Measurements from ENCODE around the gene CALHM6.

Gene CALHM6

DNA sequence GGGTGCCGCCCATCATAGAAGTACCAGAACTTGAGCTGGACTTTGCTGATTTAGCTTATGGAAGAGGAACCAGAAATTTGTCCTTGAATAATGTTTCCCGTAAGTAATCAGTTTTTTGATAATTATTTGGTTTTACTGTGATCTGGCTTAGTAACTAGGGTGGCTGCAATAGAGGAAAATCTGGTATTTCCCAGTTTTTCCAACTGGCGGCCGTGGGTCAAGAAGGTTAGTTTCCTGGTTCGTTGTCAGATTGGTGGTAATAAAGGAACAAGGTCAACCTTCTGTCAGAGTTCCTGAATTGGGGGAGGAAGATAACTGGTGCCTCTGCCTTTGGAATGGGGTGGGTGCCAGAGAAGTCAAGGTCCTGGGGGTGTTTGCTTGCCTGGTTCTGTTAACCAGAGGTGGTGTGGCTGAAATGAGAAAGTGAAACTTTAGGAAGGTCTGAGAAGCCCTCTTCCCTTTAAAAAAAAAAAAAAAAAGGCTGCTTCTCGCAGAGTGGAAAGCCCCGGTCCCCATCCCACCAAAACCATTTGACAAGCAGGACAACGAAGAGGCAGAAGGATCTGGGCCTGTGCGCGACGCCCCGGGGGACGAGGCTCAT is at the start of gene CALHM6:
Gene CALHM6 (plus strand): TSS at position 45 of the 601 bp plus-strand sequence. CDS start 555 bp downstream, at position 600.
- no peak for DNase-seq (ENCODE audit: low spot score)

DNA sequence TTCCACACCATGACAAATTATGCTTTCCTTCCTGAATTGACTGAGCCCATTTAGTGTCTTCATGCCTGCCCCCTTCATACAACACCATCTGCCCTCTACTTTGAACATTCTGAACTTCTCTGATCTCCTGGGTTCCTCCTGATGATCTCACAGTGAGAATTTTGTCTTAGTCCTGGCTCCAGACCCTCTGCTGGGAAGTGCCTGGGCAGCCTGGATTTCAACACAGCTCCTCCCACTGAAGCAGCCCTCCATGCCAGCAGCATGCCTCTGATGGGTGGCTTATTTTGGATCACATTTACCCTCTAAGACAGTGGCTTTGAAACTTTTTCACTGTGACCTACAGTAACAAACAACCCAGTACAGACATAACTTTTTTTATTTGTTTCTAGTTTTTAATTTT is 48.9 kb upstream of the CALHM6 start:
- DNase-seq (ENCODE audit: low spot score), result no peak

DNA sequence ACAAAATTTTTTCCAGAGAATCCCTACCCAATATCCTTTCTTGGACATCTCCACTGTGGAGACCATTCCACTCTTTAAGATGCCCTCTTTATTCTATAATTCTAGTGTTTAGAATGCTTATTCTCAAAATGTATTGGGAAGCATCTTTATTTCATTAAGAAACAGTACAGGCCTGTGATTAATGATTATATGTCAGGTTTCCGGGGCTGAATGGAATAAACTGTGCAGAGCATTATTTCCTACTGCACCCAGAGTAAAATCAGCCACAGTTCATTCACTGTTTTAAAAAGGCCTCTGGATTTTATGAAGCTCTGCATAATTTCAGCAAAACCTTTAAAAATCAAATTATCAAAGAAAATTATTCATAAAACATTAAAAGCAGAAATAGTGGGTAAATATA is 47.8 kb upstream of the CALHM6 start:
- DNase-seq (ENCODE audit: low spot score), result no peak

DNA sequence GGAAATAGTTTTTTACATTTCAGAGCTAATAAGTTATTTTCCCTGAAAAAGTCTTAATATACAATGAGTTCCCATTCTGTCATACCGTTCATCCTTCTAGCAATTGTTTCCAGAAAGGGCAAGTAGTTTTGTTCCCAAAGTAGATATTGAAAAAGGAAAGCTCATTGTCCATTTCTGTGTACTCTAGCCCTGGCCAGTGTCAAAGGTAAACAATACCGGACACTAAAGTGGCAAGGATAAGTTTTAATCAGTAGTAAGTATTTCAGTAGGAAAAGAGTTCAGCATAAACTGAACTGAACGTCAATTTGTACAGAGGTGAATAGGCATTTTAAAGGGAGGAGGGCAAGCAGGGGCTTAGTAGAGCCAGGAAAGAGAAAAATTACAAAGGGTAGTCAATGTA is 43.5 kb upstream of the CALHM6 start:
- no peak for DNase-seq (ENCODE audit: low spot score)

DNA sequence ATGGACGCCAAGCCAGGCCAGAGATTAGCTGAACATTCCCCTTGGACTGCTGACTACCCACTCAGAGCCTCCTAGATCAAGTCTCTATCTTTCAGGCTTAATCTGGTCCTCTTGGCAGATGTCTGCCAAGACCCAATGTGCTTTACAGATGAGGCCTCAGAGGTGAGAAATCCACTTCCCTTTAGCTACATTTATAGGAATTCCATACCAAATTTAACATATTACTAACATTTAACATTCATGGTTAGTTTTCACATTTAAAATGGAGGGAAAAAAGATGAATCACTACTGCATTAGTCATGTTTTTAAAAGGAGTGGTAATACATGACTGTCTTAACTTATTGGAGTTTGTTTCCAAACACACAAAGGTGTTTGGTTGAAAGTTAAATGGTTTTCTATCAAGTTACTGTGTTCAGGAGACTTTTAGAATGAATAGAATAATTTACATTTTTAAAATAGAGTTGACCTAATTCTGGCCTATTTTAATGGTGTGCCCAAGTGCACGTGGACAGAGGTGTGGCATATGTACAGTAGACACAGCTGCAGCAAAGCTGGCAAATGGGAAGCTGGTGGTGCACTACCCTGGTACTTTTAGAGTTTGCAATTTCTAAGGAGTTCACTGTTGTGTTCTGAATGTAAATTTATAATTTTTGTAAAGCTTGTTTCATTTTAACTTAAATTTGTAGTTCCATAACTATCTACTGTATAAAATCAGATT is 41.9 kb upstream of the CALHM6 start:
- no peak for DNase-seq (ENCODE audit: low spot score)

DNA sequence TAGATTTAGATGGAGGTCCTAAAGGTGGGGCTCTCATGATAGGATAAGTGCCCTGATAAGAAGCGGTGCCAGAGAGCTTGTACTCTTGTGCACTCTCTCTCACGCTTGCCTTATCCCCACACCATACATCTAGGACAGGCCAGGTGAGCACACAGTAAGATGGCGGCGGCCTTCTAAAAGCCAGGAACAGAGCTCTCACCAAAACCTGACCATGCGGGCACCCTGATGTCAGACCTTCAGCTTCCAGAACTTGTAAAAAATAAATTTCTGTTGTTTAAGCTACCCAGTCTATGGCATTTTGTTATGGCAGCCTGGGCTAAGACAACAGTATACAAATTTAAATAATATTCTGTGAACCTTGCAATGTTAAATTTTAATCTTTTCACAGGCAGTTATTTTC is 40.8 kb upstream of the CALHM6 start:
- no peak for DNase-seq (ENCODE audit: low spot score)

DNA sequence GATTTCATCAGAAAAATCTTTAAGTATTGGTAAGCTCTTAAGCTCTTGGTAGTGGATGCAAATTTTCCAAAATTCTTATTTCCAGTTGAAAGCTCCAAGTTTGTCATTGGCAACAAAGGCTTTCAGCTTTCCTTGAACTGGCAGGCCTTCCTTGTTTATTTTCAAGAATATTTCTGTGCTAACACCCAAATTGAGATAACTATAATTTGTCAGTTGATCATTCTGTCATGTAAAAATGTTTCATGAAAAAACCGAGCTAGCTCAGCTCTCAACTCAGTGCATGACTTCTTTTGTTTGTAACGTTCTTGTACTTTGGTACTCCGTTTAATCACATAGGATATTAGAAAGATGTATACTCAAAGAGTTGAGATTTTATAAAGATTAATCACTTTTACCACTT is 38.9 kb upstream of the CALHM6 start:
- DNase-seq (ENCODE audit: low spot score), result no peak

DNA sequence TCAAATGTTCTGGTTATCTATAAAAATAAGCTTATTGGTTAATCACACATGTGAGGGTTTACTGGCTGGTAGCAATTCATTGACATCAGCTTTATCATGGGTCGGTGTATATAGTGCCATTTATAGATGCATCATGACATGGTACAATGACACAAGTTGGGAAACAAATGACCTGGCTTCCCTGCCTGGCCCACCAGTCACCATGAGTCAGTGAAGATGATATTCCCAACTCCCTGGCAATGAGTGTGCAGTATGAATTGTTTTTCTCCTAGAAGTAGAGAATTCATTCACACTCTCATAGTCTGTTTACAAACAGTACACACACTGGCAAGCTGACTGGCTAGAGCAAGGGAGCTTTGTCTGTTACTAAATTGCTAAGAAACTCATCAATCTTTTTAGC is 37.2 kb upstream of the CALHM6 start:
- DNase-seq (ENCODE audit: low spot score), result no peak

DNA sequence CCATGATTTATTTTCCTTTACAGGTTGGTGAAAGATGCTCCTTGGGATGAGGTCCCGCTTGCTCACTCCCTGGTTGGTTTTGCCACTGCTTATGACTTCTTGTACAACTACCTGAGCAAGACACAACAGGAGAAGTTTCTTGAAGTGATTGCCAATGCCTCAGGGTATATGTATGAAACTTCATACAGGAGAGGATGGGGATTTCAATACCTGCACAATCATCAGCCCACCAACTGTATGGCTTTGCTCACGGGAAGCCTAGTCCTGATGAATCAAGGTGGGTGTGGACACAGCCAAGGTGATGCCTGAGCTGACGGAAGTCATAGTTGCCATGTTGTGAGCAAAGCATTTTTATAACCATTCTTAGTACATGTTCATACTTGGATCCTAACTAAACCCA is 34.6 kb upstream of the CALHM6 start:
- DNase-seq (ENCODE audit: low spot score), result no peak

DNA sequence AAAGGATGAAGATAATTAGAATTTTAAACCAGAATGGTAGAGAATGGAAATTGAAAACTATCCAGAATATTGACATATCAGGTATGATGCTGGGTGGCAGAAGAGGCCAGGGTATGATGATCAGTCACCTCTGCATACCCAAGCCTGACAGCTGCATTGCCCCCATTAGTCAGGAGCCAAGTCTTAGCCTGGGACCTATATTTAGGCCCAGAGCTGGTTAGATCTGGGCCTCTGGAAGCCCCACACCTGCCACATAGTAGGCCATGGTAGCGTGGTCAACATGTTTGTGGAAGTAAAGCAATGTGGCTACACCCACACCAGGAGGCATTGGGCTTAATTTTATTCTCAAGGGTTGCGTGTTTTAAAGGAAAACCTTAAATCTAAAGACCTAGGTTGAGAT is 32.1 kb upstream of the CALHM6 start:
- DNase-seq (ENCODE audit: low spot score), result no peak

DNA sequence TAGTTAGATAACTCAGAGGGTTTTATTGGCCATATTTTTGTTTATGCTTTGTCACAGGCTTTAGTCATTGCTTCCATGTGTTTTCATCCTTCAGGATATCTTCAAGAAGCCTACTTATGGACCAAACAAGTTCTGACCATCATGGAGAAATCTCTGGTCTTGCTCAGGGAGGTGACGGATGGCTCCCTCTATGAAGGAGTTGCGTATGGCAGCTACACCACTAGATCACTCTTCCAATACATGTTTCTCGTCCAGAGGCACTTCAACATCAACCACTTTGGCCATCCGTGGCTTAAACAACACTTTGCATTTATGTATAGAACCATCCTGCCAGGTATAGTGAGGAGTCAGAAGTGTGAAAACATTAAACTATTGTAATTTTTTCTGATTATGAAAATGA is 30.3 kb upstream of the CALHM6 start:
- DNase-seq (ENCODE audit: low spot score), result no peak

DNA sequence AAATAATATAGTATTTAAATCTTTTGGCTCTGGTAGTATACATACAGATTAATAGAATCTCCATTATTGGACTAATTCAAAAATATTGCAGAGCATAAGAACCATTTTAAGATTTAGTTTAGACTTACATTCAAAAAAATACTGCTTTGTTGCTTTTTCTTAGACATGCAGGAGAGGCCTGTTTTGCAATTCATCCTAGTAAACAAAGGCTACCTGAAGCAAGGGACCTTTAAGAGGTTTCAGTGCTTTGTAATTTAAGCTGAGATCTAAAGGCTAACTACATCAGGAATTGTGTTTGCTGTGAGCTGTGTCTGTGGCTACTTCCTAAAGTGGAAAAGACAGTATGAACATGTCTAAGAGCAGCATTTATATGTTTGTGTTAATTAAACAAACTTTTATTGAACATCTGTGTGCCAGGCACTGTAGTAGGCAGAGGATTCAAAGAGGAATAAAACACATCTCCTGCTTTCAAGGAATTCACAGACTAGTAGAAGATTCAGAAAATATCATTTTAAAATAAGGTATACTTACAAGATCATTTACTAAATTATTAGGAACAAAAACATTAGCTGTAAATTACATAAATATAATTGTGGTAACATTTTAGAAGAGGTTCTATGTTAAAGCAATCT is 29.1 kb upstream of the CALHM6 start:
- no peak for DNase-seq (ENCODE audit: low spot score)

DNA sequence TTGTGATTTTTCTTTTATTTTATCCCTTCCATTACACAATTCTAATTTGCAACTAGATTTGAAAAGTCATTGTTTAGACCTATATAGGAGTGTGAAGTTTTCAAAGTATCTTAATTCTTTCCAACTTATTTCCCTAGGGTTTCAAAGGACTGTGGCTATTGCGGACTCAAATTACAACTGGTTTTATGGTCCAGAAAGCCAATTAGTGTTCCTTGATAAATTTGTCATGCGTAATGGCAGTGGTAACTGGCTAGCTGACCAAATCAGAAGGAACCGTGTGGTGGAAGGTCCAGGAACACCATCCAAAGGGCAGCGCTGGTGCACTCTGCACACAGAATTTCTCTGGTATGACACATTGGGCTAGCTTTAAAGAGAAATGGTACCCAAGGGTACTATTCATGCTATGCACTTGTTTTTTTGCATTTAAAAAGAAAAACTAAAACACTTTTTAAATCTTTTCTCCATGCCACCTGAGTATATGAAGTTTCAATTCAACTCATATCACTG is 27.9 kb upstream of the CALHM6 start:
- no peak for DNase-seq (ENCODE audit: low spot score)

DNA sequence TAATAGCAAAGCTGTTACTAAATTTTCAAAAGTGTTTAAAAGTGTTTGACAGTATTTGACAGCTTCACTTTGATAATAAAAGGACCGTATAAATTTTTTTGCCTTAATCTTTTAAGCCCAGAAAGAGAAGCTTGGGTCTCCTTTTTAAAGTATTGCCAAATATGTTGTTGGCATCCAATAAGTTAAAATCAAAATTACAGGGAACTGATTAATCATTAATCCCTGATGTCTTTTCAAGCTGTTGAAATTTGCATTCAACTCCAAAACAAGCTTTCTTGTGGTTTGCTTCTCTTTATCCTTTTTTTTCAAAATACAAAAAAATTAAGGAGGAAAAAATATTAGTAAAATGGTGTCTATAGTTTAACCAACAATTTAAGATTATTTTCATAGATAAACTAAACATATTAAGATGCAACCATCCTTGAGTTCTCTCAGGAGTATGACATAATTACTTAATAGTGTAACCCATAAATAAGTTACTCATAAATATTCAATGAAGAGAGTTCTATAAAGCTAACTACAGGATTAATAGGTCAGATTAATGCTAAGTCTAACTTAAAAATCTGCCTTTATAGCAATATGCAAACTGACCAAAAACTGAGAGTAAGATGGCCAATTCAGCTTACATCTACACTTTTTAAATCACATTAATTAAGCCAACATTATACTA is 27.0 kb upstream of the CALHM6 start:
- no peak for DNase-seq (ENCODE audit: low spot score)

DNA sequence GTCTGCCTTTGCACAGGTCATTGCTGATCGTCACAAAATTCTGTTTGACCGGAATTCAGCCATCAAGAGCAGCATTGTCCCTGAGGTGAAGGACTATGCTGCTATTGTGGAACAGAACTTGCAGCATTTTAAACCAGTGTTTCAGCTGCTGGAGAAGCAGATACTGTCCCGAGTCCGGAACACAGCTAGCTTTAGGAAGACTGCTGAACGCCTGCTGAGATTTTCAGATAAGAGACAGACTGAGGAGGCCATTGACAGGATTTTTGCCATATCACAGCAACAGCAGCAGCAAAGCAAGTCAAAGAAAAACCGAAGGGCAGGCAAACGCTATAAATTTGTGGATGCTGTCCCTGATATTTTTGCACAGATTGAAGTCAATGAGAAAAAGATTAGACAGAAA is 24.6 kb upstream of the CALHM6 start:
- DNase-seq (ENCODE audit: low spot score), result no peak

DNA sequence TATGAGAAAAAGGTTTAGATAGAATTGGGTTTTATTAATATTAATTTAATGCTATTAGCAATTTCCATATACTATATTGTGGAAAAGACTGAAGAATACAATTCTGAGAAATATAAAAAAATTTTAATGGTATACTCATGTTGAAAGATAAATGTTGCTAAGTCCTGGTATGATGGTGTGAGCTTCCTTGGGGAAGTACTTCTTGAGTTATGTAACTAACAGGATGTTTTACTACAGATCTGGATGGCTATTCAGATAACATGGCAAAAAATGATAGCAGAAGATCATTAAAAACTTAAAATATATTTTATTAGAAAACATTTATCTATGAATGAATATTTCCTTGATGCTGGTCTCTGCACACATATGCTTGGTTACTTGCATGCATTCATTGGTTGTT is 23.5 kb upstream of the CALHM6 start:
- DNase-seq (ENCODE audit: low spot score), result no peak

DNA sequence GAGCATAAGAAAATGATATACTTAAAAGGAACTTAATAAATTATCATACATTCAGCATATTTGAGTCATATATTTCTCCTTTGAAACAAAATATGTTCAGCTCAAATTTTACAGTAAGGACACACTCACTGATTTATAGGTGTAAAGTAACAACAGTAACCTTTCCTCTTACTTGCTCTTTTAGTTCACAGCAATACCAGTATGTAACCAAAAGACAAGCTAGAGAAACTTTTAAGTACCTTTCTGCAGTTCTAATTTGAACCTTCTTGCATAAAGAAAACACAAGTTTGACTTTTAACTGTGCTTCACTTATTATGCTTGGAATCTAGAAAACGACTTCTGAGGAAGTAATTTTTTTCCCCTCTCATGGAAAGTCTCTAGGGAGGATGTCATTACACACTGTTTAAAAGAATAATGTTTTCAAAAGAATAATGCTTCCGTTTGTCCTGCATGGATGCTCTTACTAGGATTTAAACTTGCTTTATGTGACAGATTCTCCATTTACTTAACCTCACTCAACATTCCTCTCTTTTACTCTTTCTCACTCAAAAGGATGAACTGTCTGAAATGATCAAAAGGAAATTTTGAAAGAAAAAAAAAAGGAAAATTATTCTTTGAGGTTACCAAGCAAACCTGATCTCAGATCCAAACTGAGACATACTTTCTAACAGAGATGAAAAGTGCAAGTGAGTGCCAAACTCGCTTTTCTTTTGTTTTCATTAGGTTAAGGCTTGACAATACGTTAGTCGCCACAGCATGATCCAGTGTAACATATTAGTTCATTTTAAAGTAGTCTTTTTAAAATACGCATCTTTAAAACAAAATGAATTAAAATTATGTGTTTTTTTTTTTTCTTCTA is 22.4 kb upstream of the CALHM6 start:
- DNase-seq (ENCODE audit: low spot score), result no peak

DNA sequence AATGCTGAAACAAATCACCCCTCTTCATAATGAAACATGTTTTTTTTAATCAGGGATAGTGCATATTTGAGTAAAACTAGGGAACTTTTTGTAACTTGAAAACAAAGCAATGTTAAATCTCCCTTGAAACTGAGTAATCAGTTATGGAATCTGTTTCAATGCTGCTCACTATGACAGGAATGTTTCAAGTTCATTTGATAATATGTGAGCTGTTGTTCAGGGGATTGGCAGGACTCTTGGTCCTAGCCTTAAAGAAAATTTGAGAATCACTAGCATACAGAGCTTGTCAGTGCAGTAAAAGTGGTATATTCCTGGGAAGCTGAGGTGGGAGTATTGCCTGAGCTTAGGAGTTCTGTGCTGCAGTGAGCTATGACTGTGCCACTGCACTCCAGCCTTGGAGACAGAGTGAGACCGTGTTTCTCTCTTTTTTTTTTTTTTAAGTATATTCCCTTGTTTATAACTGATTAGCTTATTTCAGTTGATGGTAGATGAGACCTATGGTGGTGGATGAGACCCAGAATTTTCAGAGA is 21.6 kb upstream of the CALHM6 start:
- no peak for DNase-seq (ENCODE audit: low spot score)

DNA sequence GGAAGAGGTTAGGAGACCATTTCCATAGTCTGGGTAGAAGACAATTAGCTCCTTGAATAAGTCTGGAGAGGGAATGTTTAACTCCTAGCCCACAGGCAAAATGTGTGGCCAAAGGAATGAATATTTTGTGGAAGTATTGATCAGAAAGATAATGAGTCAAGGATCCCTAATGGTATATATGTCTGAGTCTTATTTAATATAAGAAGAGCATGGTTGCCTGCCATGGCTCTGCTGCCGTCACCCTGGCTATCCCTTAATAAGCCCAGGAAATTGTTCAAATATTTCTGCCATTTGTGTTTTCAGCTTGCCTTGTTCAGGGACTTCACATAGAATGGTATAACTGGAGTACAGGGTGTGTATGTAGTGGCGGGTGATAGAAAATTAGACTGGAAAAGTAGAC is 18.1 kb upstream of the CALHM6 start:
- no peak for DNase-seq (ENCODE audit: low spot score)

DNA sequence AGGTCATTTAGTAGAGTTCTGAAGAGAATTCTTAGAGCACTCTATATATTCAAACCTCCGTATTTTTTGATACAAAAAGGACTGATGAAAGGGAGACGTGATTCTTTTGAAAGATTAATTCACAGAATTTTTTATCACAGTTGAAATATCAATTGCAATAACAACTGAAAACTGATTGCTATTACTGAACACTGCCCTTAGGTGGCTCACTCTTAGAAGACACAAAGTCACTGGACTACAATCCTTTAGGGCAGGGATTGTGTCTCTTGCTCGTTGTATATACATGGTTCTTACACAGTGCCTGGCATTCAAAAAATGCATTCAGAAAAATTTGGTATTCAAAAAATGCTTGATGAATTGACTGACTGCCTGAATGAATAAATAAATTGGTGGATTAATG is 17.1 kb upstream of the CALHM6 start:
- DNase-seq (ENCODE audit: low spot score), result peak; percentile 46

DNA sequence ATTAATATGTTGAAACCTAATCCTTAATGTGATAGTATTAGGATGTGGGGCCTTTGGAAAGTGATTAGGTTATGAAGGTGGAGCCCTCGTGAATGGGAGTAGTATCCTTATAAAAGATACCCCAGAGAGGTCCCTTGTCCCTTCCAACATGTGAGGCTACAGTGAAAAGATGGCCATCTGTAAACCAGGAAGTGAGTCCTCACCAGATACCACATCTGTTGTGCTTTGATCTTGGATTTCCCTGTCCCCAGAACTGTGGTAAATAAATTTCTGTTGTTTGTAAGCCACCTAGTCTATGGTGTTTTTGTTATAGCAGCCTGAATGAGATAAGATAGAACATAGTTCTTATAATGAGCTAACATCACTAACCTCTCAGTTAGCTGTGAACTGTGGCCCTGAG is 16.6 kb upstream of the CALHM6 start:
- DNase-seq (ENCODE audit: low spot score), result no peak

DNA sequence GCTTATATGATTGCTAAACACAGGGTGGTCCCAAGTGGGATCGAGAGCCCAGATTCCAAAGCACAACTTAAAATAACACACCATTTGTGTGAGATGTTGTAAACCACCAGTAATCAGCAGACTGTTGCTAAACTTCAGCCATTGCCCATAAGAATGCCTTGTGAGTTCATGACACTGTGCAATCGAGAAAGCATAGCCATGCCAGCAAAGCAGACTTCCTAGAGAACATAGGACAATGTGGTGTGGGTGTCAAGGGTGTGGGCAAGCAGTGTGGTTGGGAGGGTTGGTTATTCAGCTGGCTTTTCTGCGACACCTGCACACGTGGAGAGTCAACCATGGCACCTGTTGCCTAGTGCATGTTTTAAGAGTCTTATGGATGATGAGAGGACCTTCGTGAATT is 16.1 kb upstream of the CALHM6 start:
- DNase-seq (ENCODE audit: low spot score), result no peak

Data from D341Med (cell line).